Measurements from ENCODE around the gene TTLL5. TPM values are rescaled to one million over a fixed set of nuclear protein-coding genes. Genes with fewer than 3 reads are reported as not detected.

Gene TTLL5
- total and polyA plus RNA-seq, 2 of the 4 experiments (the other 2 are of a cell fraction): 11.9 to 16.7 TPM

DNA sequence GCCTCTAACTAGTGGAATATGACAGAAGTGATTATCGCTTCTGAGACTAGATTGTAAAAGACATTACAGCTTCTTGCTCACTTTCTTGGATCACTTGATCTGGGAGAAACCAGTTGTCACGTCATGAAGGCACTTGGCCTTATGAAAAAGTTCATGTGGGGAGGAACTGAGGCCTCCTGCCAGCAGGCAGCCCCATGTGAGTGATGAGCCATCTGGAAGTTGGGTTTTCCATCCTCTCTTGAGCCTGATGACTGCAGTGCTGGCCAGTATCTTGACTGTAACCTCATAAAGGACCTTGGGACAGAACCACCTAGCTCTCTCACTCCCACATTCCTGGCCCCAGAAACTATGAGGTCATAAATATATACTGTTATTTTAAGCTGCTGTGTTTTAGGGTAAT is 28.0 kb downstream of the TTLL5 start:
- Histone ChIP-seq H3K36me3 (ENCODE audit: control insufficient read depth, insufficient read depth, low read length) (peaks cover 13% of the 10 kb centered on the region), H2BK15ac (ENCODE audit: low read depth, low read length) (no peak overlapping the region), H4K8ac (ENCODE audit: low read depth in 2 of 2, low read length in 2 of 2) (no peak overlapping the region), H2AK5ac (ENCODE audit: low read depth, low read length) (no peak overlapping the region), H3K79me1 (ENCODE audit: low read depth in 1 of 2, low read length in 2 of 2) (no peaks in the 10 kb centered on the region), H3K27ac (ENCODE audit: insufficient read depth, low read length) (no peak overlapping the region), H2BK5ac (ENCODE audit: low read depth, low read length, poor library complexity, severe bottlenecking) (no peak overlapping the region), H2AK9ac (replicated peaks; ENCODE audit: low read depth, low read length, poor library complexity) (no peak overlapping the region), H3K18ac (ENCODE audit: low read depth, low read length) (no peak overlapping the region), H2BK120ac (ENCODE audit: low read depth, low read length) (no peak overlapping the region), H3K9ac (ENCODE audit: low read depth, low read length) (no peak overlapping the region), H3K4ac (ENCODE audit: low read depth, low read length) (no peak overlapping the region), H3K9me1 (ENCODE audit: insufficient read depth, low read length) (no peaks in the 10 kb centered on the region), H3K4me2 (ENCODE audit: low read depth, low read length) (no peak overlapping the region), H3K9me3 (ENCODE audit: control insufficient read depth, insufficient read depth, low read length) (0 out of 2 replicates have a peak, but pooled peaks cover 1% of the 10 kb centered on the region), H4K5ac (ENCODE audit: low read depth, low read length) (no peak overlapping the region), H3K56ac (ENCODE audit: extremely low read depth, insufficient read depth, low read length) (no peak overlapping the region), H4K20me1 (ENCODE audit: insufficient read depth, low read length) (no peaks in the 10 kb centered on the region), H4K91ac (ENCODE audit: insufficient read depth, low read depth, low read length) (no peak overlapping the region), H3K27me3 (ENCODE audit: control insufficient read depth, insufficient read depth, low read length) (no peaks in the 10 kb centered on the region), H3K23ac (ENCODE audit: low read depth, low read length) (no peak overlapping the region), H3K4me3 (ENCODE audit: insufficient read depth, low read depth, low read length) (no peak overlapping the region), H3K4me1 (ENCODE audit: control insufficient read depth, insufficient read depth, low read length) (peaks cover 4% of the 10 kb centered on the region; the same call in 1 of the 2 replicates), H2AFZ (replicated peaks; ENCODE audit: low read length, poor library complexity) (no peak overlapping the region), H3K14ac (replicated peaks; ENCODE audit: low read depth, low read length) (no peak overlapping the region), H2BK20ac (ENCODE audit: low read depth, low read length) (no peak overlapping the region)
- intact Hi-C loops (cut with micrococcal nuclease) (no loop called here), in situ Hi-C loops (cut with MboI; ENCODE audit: low sequenced_read_pairs) (no loop called here), dilution Hi-C loops (cut with HindIII; ENCODE audit: low sequenced_read_pairs, unreplicated experiment) (no loop called here)
- peak; percentile 54; the same call in 1 of the 2 replicates for ATAC-seq (ENCODE audit: low read depth)
- ChIA-PET CTCF (no interaction called here), POLR2A (ENCODE audit: unreplicated experiment) (no interaction called here)
- DNase-seq: peak; percentile 61
- no peak for TF ChIP-seq RAD21 (IDR thresholded peaks at IDR 0.05; ENCODE audit: low read length)
- TF ChIP-seq BHLHE40 (IDR thresholded peaks at IDR 0.05; ENCODE audit: low read depth, low read length): no peak
- no peak for TF ChIP-seq RCOR1 (IDR thresholded peaks at IDR 0.05; ENCODE audit: insufficient replicate concordance, low read length)
- TF ChIP-seq, protein P1, sequence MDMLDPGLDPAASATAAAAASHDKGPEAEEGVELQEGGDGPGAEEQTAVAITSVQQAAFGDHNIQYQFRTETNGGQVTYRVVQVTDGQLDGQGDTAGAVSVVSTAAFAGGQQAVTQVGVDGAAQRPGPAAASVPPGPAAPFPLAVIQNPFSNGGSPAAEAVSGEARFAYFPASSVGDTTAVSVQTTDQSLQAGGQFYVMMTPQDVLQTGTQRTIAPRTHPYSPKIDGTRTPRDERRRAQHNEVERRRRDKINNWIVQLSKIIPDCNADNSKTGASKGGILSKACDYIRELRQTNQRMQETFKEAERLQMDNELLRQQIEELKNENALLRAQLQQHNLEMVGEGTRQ (IDR thresholded peaks at IDR 0.05; ENCODE audit: low read depth, low read length): no peak
- no peak for TF ChIP-seq MXI1 (IDR thresholded peaks at IDR 0.05; ENCODE audit: borderline replicate concordance, low read depth, low read length)
- no peak for TF ChIP-seq SMC3 (IDR thresholded peaks at IDR 0.05; ENCODE audit: low read depth, low read length)
- no peak for TF ChIP-seq CEBPB (IDR thresholded peaks at IDR 0.05; ENCODE audit: low read depth, low read length)
- no peak for TF ChIP-seq MAZ (IDR thresholded peaks at IDR 0.05; ENCODE audit: borderline replicate concordance, low read depth, low read length)
- TF ChIP-seq MAFK (IDR thresholded peaks at IDR 0.05; ENCODE audit: low read depth, low read length): no peak
- no peak for TF ChIP-seq FOS (IDR thresholded peaks at IDR 0.05; ENCODE audit: low read depth, low read length)
- TF ChIP-seq, protein P2, sequence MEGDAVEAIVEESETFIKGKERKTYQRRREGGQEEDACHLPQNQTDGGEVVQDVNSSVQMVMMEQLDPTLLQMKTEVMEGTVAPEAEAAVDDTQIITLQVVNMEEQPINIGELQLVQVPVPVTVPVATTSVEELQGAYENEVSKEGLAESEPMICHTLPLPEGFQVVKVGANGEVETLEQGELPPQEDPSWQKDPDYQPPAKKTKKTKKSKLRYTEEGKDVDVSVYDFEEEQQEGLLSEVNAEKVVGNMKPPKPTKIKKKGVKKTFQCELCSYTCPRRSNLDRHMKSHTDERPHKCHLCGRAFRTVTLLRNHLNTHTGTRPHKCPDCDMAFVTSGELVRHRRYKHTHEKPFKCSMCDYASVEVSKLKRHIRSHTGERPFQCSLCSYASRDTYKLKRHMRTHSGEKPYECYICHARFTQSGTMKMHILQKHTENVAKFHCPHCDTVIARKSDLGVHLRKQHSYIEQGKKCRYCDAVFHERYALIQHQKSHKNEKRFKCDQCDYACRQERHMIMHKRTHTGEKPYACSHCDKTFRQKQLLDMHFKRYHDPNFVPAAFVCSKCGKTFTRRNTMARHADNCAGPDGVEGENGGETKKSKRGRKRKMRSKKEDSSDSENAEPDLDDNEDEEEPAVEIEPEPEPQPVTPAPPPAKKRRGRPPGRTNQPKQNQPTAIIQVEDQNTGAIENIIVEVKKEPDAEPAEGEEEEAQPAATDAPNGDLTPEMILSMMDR (conservative IDR thresholded peaks at IDR 0.05; ENCODE audit: low read depth, low read length): no peak
- no peak for TF ChIP-seq RFX5 (IDR thresholded peaks at IDR 0.05; ENCODE audit: low read depth, low read length)
- no peak for TF ChIP-seq NFE2L2 (IDR thresholded peaks at IDR 0.05; ENCODE audit: low read depth, low read length)
- TF ChIP-seq POLR2A (IDR thresholded peaks at IDR 0.05; ENCODE audit: low read depth, low read length): no peak
- no peak for TF ChIP-seq CHD1 (IDR thresholded peaks at IDR 0.05; ENCODE audit: low read depth, low read length)
- TF ChIP-seq, protein P3, sequence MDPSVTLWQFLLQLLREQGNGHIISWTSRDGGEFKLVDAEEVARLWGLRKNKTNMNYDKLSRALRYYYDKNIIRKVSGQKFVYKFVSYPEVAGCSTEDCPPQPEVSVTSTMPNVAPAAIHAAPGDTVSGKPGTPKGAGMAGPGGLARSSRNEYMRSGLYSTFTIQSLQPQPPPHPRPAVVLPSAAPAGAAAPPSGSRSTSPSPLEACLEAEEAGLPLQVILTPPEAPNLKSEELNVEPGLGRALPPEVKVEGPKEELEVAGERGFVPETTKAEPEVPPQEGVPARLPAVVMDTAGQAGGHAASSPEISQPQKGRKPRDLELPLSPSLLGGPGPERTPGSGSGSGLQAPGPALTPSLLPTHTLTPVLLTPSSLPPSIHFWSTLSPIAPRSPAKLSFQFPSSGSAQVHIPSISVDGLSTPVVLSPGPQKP (IDR thresholded peaks at IDR 0.05; ENCODE audit: borderline replicate concordance, low read depth, low read length): no peak
- WGBS, 2 experiments (ENCODE audit: extremely low coverage in 2 of 2, insufficient read length in 1 of 2): 40% methylated on average over 1 of the region's 2 CpGs; no CpG with 5 or more reads in 1 of the 2 experiments
- BruUV-seq (replicated peaks): no TSS peak
